SK-N-SH (cell line): Measurements from ENCODE around the gene NR2F1. TPM values are rescaled to one million over a fixed set of nuclear protein-coding genes. Genes with fewer than 3 reads are reported as not detected.

Experiments used
- CTCF ChIA-PET: fragments of 300-600, 350-600 bp; formaldehyde crosslinking; extraction: SDS; loops from one replicate; lab custom pipeline; 2021; lab: Yijun Ruan, JAX
- POLR2A ChIA-PET: fragments of 350-600 bp; sonication (Branson Sonifier 250); formaldehyde crosslinking; extraction: SDS; loops from one replicate; lab custom pipeline; 2020; ENCODE audit warnings: antibody characterized with exemption, inconsistent platforms; lab: Yijun Ruan, JAX
- DNase-seq: peaks from one replicate; pipeline ENCODE4 v3.0.0; 2012
- H2AFZ ChIP-seq: fragments of 200-600 bp; sonication (generic); 2 replicates; pipeline ENCODE4 v1.8.1; 2016; ENCODE audit warnings: antibody characterized with exemption, mild to moderate bottlenecking, low read depth
- H3F3A ChIP-seq: fragments of 200-600 bp; sonication (generic); replicated peaks from 2 replicates; pipeline ENCODE3; 2016; ENCODE audit warnings: antibody characterized with exemption, mild to moderate bottlenecking; ENCODE audit not compliant: insufficient read depth
- H3K27ac ChIP-seq, 2 experiments: fragments of 200-500 bp in 1 of 2; fragments of 200-600 bp in 1 of 2; sonication (Bioruptor generic) in 1 of 2; sonication (generic), shearing (Covaris generic) in 1 of 2; 2 replicates each; pipeline versions ENCODE4 v1.5.1 to v1.6.1; 2014 to 2016; ENCODE audit warnings: low read depth in 2 of 2, inconsistent platforms in 1 of 2, low read length in 1 of 2, mild to moderate bottlenecking in 1 of 2, mixed read lengths in 1 of 2
- H3K27me3 ChIP-seq: fragments of 200-600 bp; sonication (generic), shearing (Covaris generic); 2 replicates; pipeline ENCODE4 v1.6.1; 2016; ENCODE audit warnings: mixed run types; ENCODE audit not compliant: insufficient read depth
- H3K36me3 ChIP-seq, 2 experiments: fragments of 200-500 bp in 1 of 2; fragments of 200-600 bp in 1 of 2; sonication (Bioruptor generic) in 1 of 2; sonication (generic) in 1 of 2; replicated peaks in 1 of 2; 2 replicates each; pipeline versions ENCODE3 to v1.5.1; 2014 to 2016; ENCODE audit warnings: low read length in 1 of 2, mild to moderate bottlenecking in 1 of 2; ENCODE audit not compliant: insufficient read depth in 2 of 2, control insufficient read depth in 1 of 2
- H3K4me1 ChIP-seq, 2 experiments: fragments of 200-500 bp in 1 of 2; fragments of 200-600 bp in 1 of 2; sonication (Bioruptor generic) in 1 of 2; sonication (generic), shearing (Covaris generic) in 1 of 2; 2 replicates each; pipeline versions ENCODE4 v1.5.1 to v1.6.1; 2014 to 2016; ENCODE audit warnings: low read depth in 1 of 2, low read length in 1 of 2, mixed run types in 1 of 2; ENCODE audit not compliant: insufficient read depth in 2 of 2, control insufficient read depth in 1 of 2
- H3K4me2 ChIP-seq: fragments of 200-600 bp; sonication (generic), shearing (Covaris generic); 2 replicates; pipeline ENCODE4 v1.6.1; 2017; ENCODE audit warnings: mixed run types
- H3K4me3 ChIP-seq, 2 experiments: fragments of 200-500 bp in 1 of 2; fragments of 200-600 bp in 1 of 2; sonication (Bioruptor generic) in 1 of 2; sonication (generic), shearing (Covaris generic) in 1 of 2; 2 replicates each; pipeline versions ENCODE4 v1.5.1 to v1.8.1; 2014 to 2016; ENCODE audit warnings: low read depth in 2 of 2, inconsistent platforms in 1 of 2, low read length in 1 of 2, mild to moderate bottlenecking in 1 of 2, mixed read lengths in 1 of 2, moderate library complexity in 1 of 2
- H3K79me2 ChIP-seq: fragments of 200-600 bp; sonication (generic); 2 replicates; pipeline ENCODE4 v1.8.1; 2017; ENCODE audit warnings: mild to moderate bottlenecking; ENCODE audit not compliant: insufficient read depth
- H3K9ac ChIP-seq: fragments of 200-600 bp; sonication (generic); 2 replicates; pipeline ENCODE4 v1.6.1; 2017; ENCODE audit warnings: mixed run types
- H3K9me2 ChIP-seq: fragments of 200-600 bp; sonication (generic); 2 replicates; pipeline ENCODE4 v1.6.1; 2017; ENCODE audit warnings: mixed run types
- H3K9me3 ChIP-seq: fragments of 200-600 bp; sonication (generic); 2 replicates; pipeline ENCODE4 v1.6.1; 2017; ENCODE audit warnings: mixed run types, mild to moderate bottlenecking, moderate library complexity
- H4K20me1 ChIP-seq: fragments of 200-600 bp; sonication (generic); 2 replicates; pipeline ENCODE4 v1.6.1; 2017; ENCODE audit warnings: mild to moderate bottlenecking, mixed run types; ENCODE audit not compliant: insufficient read depth
- GABPA ChIP-seq: IDR thresholded peaks from 2 replicates; pipeline ENCODE4 v1.4.0; 2012; ENCODE audit warnings: low read depth, mild to moderate bottlenecking
- NRF1 ChIP-seq: IDR thresholded peaks from 2 replicates; pipeline ENCODE4 v1.6.1; 2012; ENCODE audit warnings: low read depth, mild to moderate bottlenecking, low read length
- RFX5 ChIP-seq: IDR thresholded peaks from 2 replicates; pipeline ENCODE4 v1.6.1; 2012; ENCODE audit warnings: mild to moderate bottlenecking, improper control_type of control experiment, low read length
- WGBS: methylation state at CpG from one replicate; pipeline ENCODE4 v1.1.6; 2017; ENCODE audit warnings: low lambda C conversion rate; 5-methylcytosine and 5-hydroxymethylcytosine counted together
- polyA plus RNA-seq, 3 experiments: library from polyadenylated mRNA; depleted of rRNA; stranded (reverse); fragments of >200 nt; gene quantifications; 2 replicates each; pipeline ENCODE4 v1.2.3, GENCODE V29; 2012
- TF ChIP-seq, protein P1 (sequence below): fragments of 200-600 bp; sonication (generic); IDR thresholded peaks from 2 replicates; pipeline ENCODE4 v1.6.1; 2017; ENCODE audit warnings: antibody characterized with exemption, mild to moderate bottlenecking, moderate library complexity

Gene NR2F1
- polyA plus RNA-seq, 1 of the 3 experiments (the other 2 are of a cell fraction): 47.1 TPM

DNA sequence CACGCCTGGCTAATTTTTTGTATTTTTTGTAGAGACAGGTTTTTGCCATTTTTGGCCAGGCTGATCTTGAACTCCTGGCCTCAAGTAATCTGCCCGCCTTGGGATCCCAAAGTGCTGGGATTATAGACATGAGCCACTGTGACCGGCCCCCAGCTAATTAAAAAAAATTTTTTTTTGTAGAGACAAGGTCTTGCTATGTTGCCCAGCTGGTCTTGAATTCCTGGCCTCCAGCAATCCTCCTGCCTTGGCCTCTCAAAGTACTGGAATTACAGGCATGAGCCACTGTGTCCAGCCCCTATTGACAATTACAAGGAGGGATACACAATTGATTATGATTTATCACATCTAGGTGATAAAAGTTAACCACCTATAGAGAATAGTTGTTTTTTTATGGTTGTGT, 59.5 kb downstream of the NR2F1 start:
- Histone ChIP-seq H3K9me2 (no peaks in the 10 kb centered on the region), H3K4me1 (no peaks in the 10 kb centered on the region; a peak in 1 of 4 replicates), H3K79me2 (no peaks in the 10 kb centered on the region), H3K27ac (no peak overlapping the region), H3K4me3 (no peak overlapping the region), H3F3A (no peaks in the 10 kb centered on the region), H3K9ac (no peak overlapping the region), H4K20me1 (no peaks in the 10 kb centered on the region), H2AFZ (no peak overlapping the region), H3K27me3 (no peaks in the 10 kb centered on the region), H3K4me2 (no peak overlapping the region), H3K36me3 (no peaks in the 10 kb centered on the region), H3K9me3 (no peaks in the 10 kb centered on the region)
- CTCF ChIA-PET: interaction anchor here (0.6 kb wide), 1 partner anchor 9 kb away, joined by 3 read pairs; no protein-coding TSS in a partner anchor
- DNase-seq: no peak
- POLR2A ChIA-PET: no interaction called here
- 96% methylated on average over 3 of the region's 3 CpGs for WGBS
- no peak for TF ChIP-seq RFX5
- TF ChIP-seq GABPA: no peak
- no peak for TF ChIP-seq NRF1
- TF ChIP-seq, protein P1, sequence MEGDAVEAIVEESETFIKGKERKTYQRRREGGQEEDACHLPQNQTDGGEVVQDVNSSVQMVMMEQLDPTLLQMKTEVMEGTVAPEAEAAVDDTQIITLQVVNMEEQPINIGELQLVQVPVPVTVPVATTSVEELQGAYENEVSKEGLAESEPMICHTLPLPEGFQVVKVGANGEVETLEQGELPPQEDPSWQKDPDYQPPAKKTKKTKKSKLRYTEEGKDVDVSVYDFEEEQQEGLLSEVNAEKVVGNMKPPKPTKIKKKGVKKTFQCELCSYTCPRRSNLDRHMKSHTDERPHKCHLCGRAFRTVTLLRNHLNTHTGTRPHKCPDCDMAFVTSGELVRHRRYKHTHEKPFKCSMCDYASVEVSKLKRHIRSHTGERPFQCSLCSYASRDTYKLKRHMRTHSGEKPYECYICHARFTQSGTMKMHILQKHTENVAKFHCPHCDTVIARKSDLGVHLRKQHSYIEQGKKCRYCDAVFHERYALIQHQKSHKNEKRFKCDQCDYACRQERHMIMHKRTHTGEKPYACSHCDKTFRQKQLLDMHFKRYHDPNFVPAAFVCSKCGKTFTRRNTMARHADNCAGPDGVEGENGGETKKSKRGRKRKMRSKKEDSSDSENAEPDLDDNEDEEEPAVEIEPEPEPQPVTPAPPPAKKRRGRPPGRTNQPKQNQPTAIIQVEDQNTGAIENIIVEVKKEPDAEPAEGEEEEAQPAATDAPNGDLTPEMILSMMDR: no peak

Other genes with a start within 250 kb of the NR2F1 start
- gene NR2F1-AS1, start 2.0 kb upstream of the NR2F1 start, polyA plus RNA-seq (2012; rRNA removed): 7.4 and 8.3 TPM in 2 replicates
- gene POU5F2, start 158.4 kb downstream of the NR2F1 start, polyA plus RNA-seq (2012; rRNA removed): 0.02 TPM in 2 replicates